Parietal lobe (tissue), 2 donors: ENCODE data around the gene LRRN2. TPM values are rescaled to one million over a fixed set of nuclear protein-coding genes. Genes with fewer than 3 reads are reported as not detected.

Experiments
- small RNA-seq: library from RNA; depleted of rRNA; stranded (forward); fragments of <200 nt; gene quantifications from one replicate; pipeline ENCODE3, GENCODE V24; 2014; ENCODE audit warnings: low replicate concordance
- total RNA-seq: library from RNA; depleted of rRNA; stranded (reverse); fragments of >200 nt; gene quantifications from one replicate; pipeline ENCODE4 v1.2.3, GENCODE V29; 2014

LRRN2 gene
- 16.3 TPM for total RNA-seq

GRCh38 chr1:204685236-204686006, at the start of gene LRRN2:
LRRN2 (minus strand) TSS chr1:204685738; CDS start chr1:204619992, 65,746 bp downstream.

Small RNAs within 50 kb of the gene (small RNA-seq; reads per million reads assigned to genes)
- gene RF00601 (not detected), gene RNA5SP75 (not detected)

Other genes with a start within 250 kb of the LRRN2 start
- gene PIK3C2B, start 190.9 kb downstream of the LRRN2 start, total RNA-seq = 59.2 TPM
- 147 TPM for gene MDM4, start 169.3 kb downstream of the LRRN2 start, total RNA-seq
- gene NFASC, start 185.1 kb upstream of the LRRN2 start, total RNA-seq = 125 TPM